ENCODE data around the gene MYCBP.

Gene MYCBP

DNA sequence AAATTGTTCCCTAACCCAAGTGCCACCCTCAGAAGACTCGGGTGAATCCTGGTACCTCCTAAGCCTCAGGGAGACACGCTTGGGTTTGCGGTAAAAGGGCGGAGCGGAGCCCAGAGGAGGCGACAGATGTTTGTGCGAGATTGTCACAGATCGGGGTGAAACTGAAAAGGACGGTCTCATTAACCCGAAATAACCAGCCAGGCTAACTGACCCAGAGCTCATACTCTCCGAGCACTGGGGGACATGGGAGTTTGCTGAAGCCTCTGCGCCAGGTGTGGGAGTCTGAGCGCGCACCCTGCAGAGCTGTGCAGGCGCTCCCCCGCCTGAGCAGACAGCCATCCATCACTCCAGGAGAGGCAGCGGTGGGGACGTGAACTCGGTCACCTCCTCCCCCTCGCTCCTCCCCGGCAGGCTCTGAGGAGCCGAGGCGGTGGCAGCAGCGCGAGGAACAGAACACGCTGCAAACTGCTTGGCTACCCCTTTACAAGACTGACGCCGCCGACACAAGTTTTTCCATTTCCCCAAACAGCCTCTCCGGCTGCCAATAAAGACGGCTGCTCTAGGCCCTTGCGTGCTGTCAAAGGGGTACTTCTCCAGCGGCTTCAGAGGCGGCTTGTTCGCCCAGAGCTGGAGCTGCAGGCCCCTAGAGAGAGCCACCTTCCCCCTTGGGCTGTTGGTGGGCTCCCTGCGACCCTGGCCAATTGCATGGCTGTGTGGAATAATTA lies 57.1 kb downstream of the MYCBP start:
- Histone ChIP-seq H3K4me1 (ENCODE audit: low read depth, poor library complexity, severe bottlenecking) (no peaks in the 10 kb centered on the region), H3K4me2 (no peak overlapping the region), H3K9ac (no peak overlapping the region), H3K4me3 (IDR thresholded peaks at IDR 0.05; ENCODE audit: insufficient read depth, low read depth, low read length) (no peak overlapping the region), H4K20me1 (ENCODE audit: insufficient read depth) (no peaks in the 10 kb centered on the region), H3K27me3 (ENCODE audit: insufficient read depth, low read depth) (no peaks in the 10 kb centered on the region), H2AFZ (ENCODE audit: low read depth) (no peak overlapping the region), H3K36me3 (ENCODE audit: insufficient read depth) (no peaks in the 10 kb centered on the region), H3K27ac (no peak overlapping the region), H3K79me2 (ENCODE audit: insufficient read depth, low read depth) (no peaks in the 10 kb centered on the region)
- TF ChIP-seq, protein P1, sequence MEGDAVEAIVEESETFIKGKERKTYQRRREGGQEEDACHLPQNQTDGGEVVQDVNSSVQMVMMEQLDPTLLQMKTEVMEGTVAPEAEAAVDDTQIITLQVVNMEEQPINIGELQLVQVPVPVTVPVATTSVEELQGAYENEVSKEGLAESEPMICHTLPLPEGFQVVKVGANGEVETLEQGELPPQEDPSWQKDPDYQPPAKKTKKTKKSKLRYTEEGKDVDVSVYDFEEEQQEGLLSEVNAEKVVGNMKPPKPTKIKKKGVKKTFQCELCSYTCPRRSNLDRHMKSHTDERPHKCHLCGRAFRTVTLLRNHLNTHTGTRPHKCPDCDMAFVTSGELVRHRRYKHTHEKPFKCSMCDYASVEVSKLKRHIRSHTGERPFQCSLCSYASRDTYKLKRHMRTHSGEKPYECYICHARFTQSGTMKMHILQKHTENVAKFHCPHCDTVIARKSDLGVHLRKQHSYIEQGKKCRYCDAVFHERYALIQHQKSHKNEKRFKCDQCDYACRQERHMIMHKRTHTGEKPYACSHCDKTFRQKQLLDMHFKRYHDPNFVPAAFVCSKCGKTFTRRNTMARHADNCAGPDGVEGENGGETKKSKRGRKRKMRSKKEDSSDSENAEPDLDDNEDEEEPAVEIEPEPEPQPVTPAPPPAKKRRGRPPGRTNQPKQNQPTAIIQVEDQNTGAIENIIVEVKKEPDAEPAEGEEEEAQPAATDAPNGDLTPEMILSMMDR (conservative IDR thresholded peaks at IDR 0.05; ENCODE audit: low read depth, low read length) = no peak

DNA sequence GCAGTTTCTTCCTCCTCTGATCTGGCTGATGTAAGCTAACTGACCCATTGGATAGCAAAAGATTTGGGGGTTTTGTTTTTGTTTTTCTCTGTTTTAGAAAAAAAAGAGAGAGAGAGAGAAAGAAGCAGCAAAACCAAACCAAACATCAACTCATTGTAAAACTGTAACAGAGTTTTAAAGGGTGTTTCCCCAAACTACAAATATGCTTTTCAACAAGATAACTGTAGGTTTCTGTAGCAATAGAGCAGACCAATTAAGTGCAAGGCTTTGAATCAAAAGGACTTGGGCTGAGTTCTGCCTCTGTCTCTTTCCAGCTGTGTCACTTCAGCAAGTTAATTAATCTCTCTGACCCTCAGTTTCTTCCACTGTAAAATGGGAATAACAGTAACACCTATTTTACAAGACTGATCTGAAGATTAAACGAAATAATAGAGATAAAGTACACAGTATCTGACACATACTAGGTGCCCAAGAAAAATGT lies 58.1 kb downstream of the MYCBP start:
- Histone ChIP-seq H4K20me1 (ENCODE audit: insufficient read depth) (no peaks in the 10 kb centered on the region), H3K27me3 (ENCODE audit: insufficient read depth, low read depth) (no peaks in the 10 kb centered on the region), H3K9ac (no peak overlapping the region), H3K4me2 (no peak overlapping the region), H2AFZ (ENCODE audit: low read depth) (no peak overlapping the region), H3K36me3 (ENCODE audit: insufficient read depth) (no peaks in the 10 kb centered on the region), H3K4me1 (ENCODE audit: low read depth, poor library complexity, severe bottlenecking) (no peaks in the 10 kb centered on the region), H3K79me2 (ENCODE audit: insufficient read depth, low read depth) (no peaks in the 10 kb centered on the region), H3K27ac (no peak overlapping the region), H3K4me3 (IDR thresholded peaks at IDR 0.05; ENCODE audit: insufficient read depth, low read depth, low read length) (no peak overlapping the region)
- TF ChIP-seq, protein P1 (conservative IDR thresholded peaks at IDR 0.05; ENCODE audit: low read depth, low read length) = no peak

GRCh38 chr1:38814444-38814983 lies 58.6 kb downstream of the MYCBP start:
- TF ChIP-seq, protein P1 (conservative IDR thresholded peaks at IDR 0.05; ENCODE audit: low read depth, low read length) = no peak
- H3K27me3 ChIP-seq (ENCODE audit: insufficient read depth, low read depth) = no peaks in the 10 kb centered on the region
- H3K4me1 ChIP-seq (ENCODE audit: low read depth, poor library complexity, severe bottlenecking) = no peaks in the 10 kb centered on the region
- H4K20me1 ChIP-seq (ENCODE audit: insufficient read depth) = no peaks in the 10 kb centered on the region
- no peak overlapping the region for H3K9ac ChIP-seq
- H3K27ac ChIP-seq = no peak overlapping the region
- H3K4me2 ChIP-seq = no peak overlapping the region
- no peaks in the 10 kb centered on the region for H3K79me2 ChIP-seq (ENCODE audit: insufficient read depth, low read depth)
- H2AFZ ChIP-seq (ENCODE audit: low read depth) = no peak overlapping the region
- no peaks in the 10 kb centered on the region for H3K36me3 ChIP-seq (ENCODE audit: insufficient read depth)
- H3K4me3 ChIP-seq (IDR thresholded peaks at IDR 0.05; ENCODE audit: insufficient read depth, low read depth, low read length) = no peak overlapping the region

GRCh38 chr1:38812981-38813380 lies 60.2 kb downstream of the MYCBP start:
- no peaks in the 10 kb centered on the region for H3K79me2 ChIP-seq (ENCODE audit: insufficient read depth, low read depth)
- no peaks in the 10 kb centered on the region for H4K20me1 ChIP-seq (ENCODE audit: insufficient read depth)
- H3K4me1 ChIP-seq (ENCODE audit: low read depth, poor library complexity, severe bottlenecking) = no peaks in the 10 kb centered on the region
- no peak overlapping the region for H3K27ac ChIP-seq
- no peak overlapping the region for H3K9ac ChIP-seq
- TF ChIP-seq, protein P1 (conservative IDR thresholded peaks at IDR 0.05; ENCODE audit: low read depth, low read length) = no peak
- H3K36me3 ChIP-seq (ENCODE audit: insufficient read depth) = no peaks in the 10 kb centered on the region
- H3K4me2 ChIP-seq = no peak overlapping the region
- H3K4me3 ChIP-seq (IDR thresholded peaks at IDR 0.05; ENCODE audit: insufficient read depth, low read depth, low read length) = no peak overlapping the region
- no peaks in the 10 kb centered on the region for H3K27me3 ChIP-seq (ENCODE audit: insufficient read depth, low read depth)
- no peak overlapping the region for H2AFZ ChIP-seq (ENCODE audit: low read depth)
